SK-N-SH (cell line): ENCODE data around the gene AGAP2. TPM values are rescaled to one million over a fixed set of nuclear protein-coding genes. Genes with fewer than 3 reads are reported as not detected.

ENCODE experiments used
- CTCF ChIA-PET: fragments of 300-600, 350-600 bp; formaldehyde crosslinking; extraction: SDS; loops from one replicate; lab custom pipeline; 2021; lab: Yijun Ruan, JAX
- POLR2A ChIA-PET: fragments of 350-600 bp; sonication (Branson Sonifier 250); formaldehyde crosslinking; extraction: SDS; loops from one replicate; lab custom pipeline; 2020; ENCODE audit warnings: antibody characterized with exemption, inconsistent platforms; lab: Yijun Ruan, JAX
- DNase-seq: peaks from one replicate; pipeline ENCODE4 v3.0.0; 2012
- H2AFZ ChIP-seq: fragments of 200-600 bp; sonication (generic); 2 replicates; pipeline ENCODE4 v1.8.1; 2016; ENCODE audit warnings: antibody characterized with exemption, mild to moderate bottlenecking, low read depth
- H3F3A ChIP-seq: fragments of 200-600 bp; sonication (generic); replicated peaks from 2 replicates; pipeline ENCODE3; 2016; ENCODE audit warnings: antibody characterized with exemption, mild to moderate bottlenecking; ENCODE audit not compliant: insufficient read depth
- H3K27ac ChIP-seq, 2 experiments: fragments of 200-500 bp in 1 of 2; fragments of 200-600 bp in 1 of 2; sonication (Bioruptor generic) in 1 of 2; sonication (generic), shearing (Covaris generic) in 1 of 2; 2 replicates each; pipeline versions ENCODE4 v1.5.1 to v1.6.1; 2014 to 2016; ENCODE audit warnings: low read depth in 2 of 2, inconsistent platforms in 1 of 2, low read length in 1 of 2, mild to moderate bottlenecking in 1 of 2, mixed read lengths in 1 of 2
- H3K27me3 ChIP-seq: fragments of 200-600 bp; sonication (generic), shearing (Covaris generic); 2 replicates; pipeline ENCODE4 v1.6.1; 2016; ENCODE audit warnings: mixed run types; ENCODE audit not compliant: insufficient read depth
- H3K36me3 ChIP-seq, 2 experiments: fragments of 200-500 bp in 1 of 2; fragments of 200-600 bp in 1 of 2; sonication (Bioruptor generic) in 1 of 2; sonication (generic) in 1 of 2; replicated peaks in 1 of 2; 2 replicates each; pipeline versions ENCODE3 to v1.5.1; 2014 to 2016; ENCODE audit warnings: low read length in 1 of 2, mild to moderate bottlenecking in 1 of 2; ENCODE audit not compliant: insufficient read depth in 2 of 2, control insufficient read depth in 1 of 2
- H3K4me1 ChIP-seq, 2 experiments: fragments of 200-500 bp in 1 of 2; fragments of 200-600 bp in 1 of 2; sonication (Bioruptor generic) in 1 of 2; sonication (generic), shearing (Covaris generic) in 1 of 2; 2 replicates each; pipeline versions ENCODE4 v1.5.1 to v1.6.1; 2014 to 2016; ENCODE audit warnings: low read depth in 1 of 2, low read length in 1 of 2, mixed run types in 1 of 2; ENCODE audit not compliant: insufficient read depth in 2 of 2, control insufficient read depth in 1 of 2
- H3K4me2 ChIP-seq: fragments of 200-600 bp; sonication (generic), shearing (Covaris generic); 2 replicates; pipeline ENCODE4 v1.6.1; 2017; ENCODE audit warnings: mixed run types
- H3K4me3 ChIP-seq, 2 experiments: fragments of 200-500 bp in 1 of 2; fragments of 200-600 bp in 1 of 2; sonication (Bioruptor generic) in 1 of 2; sonication (generic), shearing (Covaris generic) in 1 of 2; 2 replicates each; pipeline versions ENCODE4 v1.5.1 to v1.8.1; 2014 to 2016; ENCODE audit warnings: low read depth in 2 of 2, inconsistent platforms in 1 of 2, low read length in 1 of 2, mild to moderate bottlenecking in 1 of 2, mixed read lengths in 1 of 2, moderate library complexity in 1 of 2
- H3K79me2 ChIP-seq: fragments of 200-600 bp; sonication (generic); 2 replicates; pipeline ENCODE4 v1.8.1; 2017; ENCODE audit warnings: mild to moderate bottlenecking; ENCODE audit not compliant: insufficient read depth
- H3K9ac ChIP-seq: fragments of 200-600 bp; sonication (generic); 2 replicates; pipeline ENCODE4 v1.6.1; 2017; ENCODE audit warnings: mixed run types
- H3K9me2 ChIP-seq: fragments of 200-600 bp; sonication (generic); 2 replicates; pipeline ENCODE4 v1.6.1; 2017; ENCODE audit warnings: mixed run types
- H3K9me3 ChIP-seq: fragments of 200-600 bp; sonication (generic); 2 replicates; pipeline ENCODE4 v1.6.1; 2017; ENCODE audit warnings: mixed run types, mild to moderate bottlenecking, moderate library complexity
- H4K20me1 ChIP-seq: fragments of 200-600 bp; sonication (generic); 2 replicates; pipeline ENCODE4 v1.6.1; 2017; ENCODE audit warnings: mild to moderate bottlenecking, mixed run types; ENCODE audit not compliant: insufficient read depth
- CHD2 ChIP-seq: fragments of 150-350 bp; IDR thresholded peaks from 2 replicates; pipeline ENCODE4 v1.6.1; 2018; ENCODE audit warnings: low read length; ENCODE audit not compliant: partially characterized antibody
- ELF1 ChIP-seq: IDR thresholded peaks from 2 replicates; pipeline ENCODE4 v1.4.0; 2012
- EP300 ChIP-seq, 2 experiments: IDR thresholded peaks; 2 replicates each; pipeline versions ENCODE4 v1.4.0 to v1.6.1; 2012; ENCODE audit warnings: borderline replicate concordance in 1 of 2, low read depth in 1 of 2, low read length in 1 of 2
- EZH2phosphoT487 ChIP-seq: fragments of 200-600 bp; sonication (generic); IDR thresholded peaks from 2 replicates; pipeline ENCODE4 v1.6.1; 2017; ENCODE audit warnings: low read depth, mixed run types, mild to moderate bottlenecking, antibody characterized with exemption, moderate library complexity, borderline replicate concordance
- FOSL2 ChIP-seq: IDR thresholded peaks from 2 replicates; pipeline ENCODE4 v1.4.0; 2012; ENCODE audit warnings: low read depth, mild to moderate bottlenecking, moderate library complexity, borderline replicate concordance
- FOXJ3 ChIP-seq: sonication (generic); formaldehyde crosslinking; IDR thresholded peaks from 2 replicates; pipeline ENCODE4 v1.5.1; 2020; ENCODE audit warnings: mild to moderate bottlenecking, missing genetic modification reagents
- FOXM1 ChIP-seq: IDR thresholded peaks from 2 replicates; pipeline ENCODE4 v1.4.0; 2012; ENCODE audit warnings: low read depth, mild to moderate bottlenecking
- GATA2 ChIP-seq: sonication (generic); formaldehyde crosslinking; IDR thresholded peaks from 2 replicates; pipeline ENCODE4 v1.5.0; 2020; ENCODE audit warnings: mild to moderate bottlenecking, missing genetic modification reagents
- JUND ChIP-seq: IDR thresholded peaks from 2 replicates; pipeline ENCODE4 v1.4.0; 2012
- MEF2A ChIP-seq: IDR thresholded peaks from 2 replicates; pipeline ENCODE4 v1.4.0; 2012; ENCODE audit warnings: low read depth, borderline replicate concordance
- MXI1 ChIP-seq: IDR thresholded peaks from 2 replicates; pipeline ENCODE4 v1.6.1; 2012; ENCODE audit warnings: mild to moderate bottlenecking, low read depth, low read length, improper control_type of control experiment
- NFIC ChIP-seq: IDR thresholded peaks from 2 replicates; pipeline ENCODE4 v1.4.0; 2012; ENCODE audit warnings: borderline replicate concordance
- NRF1 ChIP-seq: IDR thresholded peaks from 2 replicates; pipeline ENCODE4 v1.6.1; 2012; ENCODE audit warnings: low read depth, mild to moderate bottlenecking, low read length
- POLR2AphosphoS5 ChIP-seq: IDR thresholded peaks from 2 replicates; pipeline ENCODE4 v1.6.1; 2012; ENCODE audit warnings: low read depth, low read length
- RAD21 ChIP-seq: IDR thresholded peaks from 2 replicates; pipeline ENCODE4 v1.6.1; 2012; ENCODE audit warnings: mild to moderate bottlenecking, low read length
- RCOR1 ChIP-seq: fragments of 150-350 bp; IDR thresholded peaks from 2 replicates; pipeline ENCODE4 v1.6.1; 2017; ENCODE audit warnings: antibody characterized with exemption, low read length
- RFX5 ChIP-seq: IDR thresholded peaks from 2 replicates; pipeline ENCODE4 v1.6.1; 2012; ENCODE audit warnings: mild to moderate bottlenecking, improper control_type of control experiment, low read length
- SIN3A ChIP-seq: IDR thresholded peaks from 2 replicates; pipeline ENCODE4 v1.6.1; 2012; ENCODE audit warnings: low read depth, mild to moderate bottlenecking, low read length, moderate library complexity, borderline replicate concordance
- SMC3 ChIP-seq: IDR thresholded peaks from 2 replicates; pipeline ENCODE4 v1.6.1; 2012; ENCODE audit warnings: low read depth, low read length, improper control_type of control experiment
- TCF12 ChIP-seq: IDR thresholded peaks from 2 replicates; pipeline ENCODE4 v1.4.0; 2012
- TEAD4 ChIP-seq: IDR thresholded peaks from 2 replicates; pipeline ENCODE4 v1.4.0; 2012; ENCODE audit warnings: mild to moderate bottlenecking, borderline replicate concordance; ENCODE audit not compliant: insufficient read depth
- YY1 ChIP-seq: IDR thresholded peaks from 2 replicates; pipeline ENCODE4 v1.4.0; 2012; ENCODE audit warnings: low read depth, mild to moderate bottlenecking
- WGBS: methylation state at CpG from one replicate; pipeline ENCODE4 v1.1.6; 2017; ENCODE audit warnings: low lambda C conversion rate; 5-methylcytosine and 5-hydroxymethylcytosine counted together
- polyA plus RNA-seq, 3 experiments: library from polyadenylated mRNA; depleted of rRNA; stranded (reverse); fragments of >200 nt; gene quantifications; 2 replicates each; pipeline ENCODE4 v1.2.3, GENCODE V29; 2012
- TF ChIP-seq, protein P1 (sequence below): IDR thresholded peaks from 2 replicates; pipeline ENCODE4 v1.4.0; 2012; ENCODE audit warnings: low read depth
- TF ChIP-seq, protein P2 (sequence below): IDR thresholded peaks from 2 replicates; pipeline ENCODE4 v1.4.0; 2012; ENCODE audit warnings: low read depth, borderline replicate concordance
- TF ChIP-seq, protein P3 (sequence below): IDR thresholded peaks from 2 replicates; pipeline ENCODE4; 2012
- TF ChIP-seq, protein P4 (sequence below): fragments of 200-600 bp; sonication (generic); IDR thresholded peaks from 2 replicates; pipeline ENCODE4 v1.6.1; 2017; ENCODE audit warnings: antibody characterized with exemption, mild to moderate bottlenecking, moderate library complexity
- TF ChIP-seq, protein P5 (sequence below): fragments of 150-350 bp; IDR thresholded peaks from 2 replicates; pipeline ENCODE4 v1.6.1; 2016; ENCODE audit warnings: mild to moderate bottlenecking, low read depth, low read length
- TF ChIP-seq, protein P6 (sequence below): fragments of 150-350 bp; IDR thresholded peaks from 2 replicates; pipeline ENCODE4 v1.6.1; 2017; ENCODE audit warnings: antibody characterized with exemption, low read length, low read depth, borderline replicate concordance

The AGAP2 gene
- polyA plus RNA-seq, 1 of the 3 experiments (the other 2 are of a cell fraction): 5.2 TPM

DNA sequence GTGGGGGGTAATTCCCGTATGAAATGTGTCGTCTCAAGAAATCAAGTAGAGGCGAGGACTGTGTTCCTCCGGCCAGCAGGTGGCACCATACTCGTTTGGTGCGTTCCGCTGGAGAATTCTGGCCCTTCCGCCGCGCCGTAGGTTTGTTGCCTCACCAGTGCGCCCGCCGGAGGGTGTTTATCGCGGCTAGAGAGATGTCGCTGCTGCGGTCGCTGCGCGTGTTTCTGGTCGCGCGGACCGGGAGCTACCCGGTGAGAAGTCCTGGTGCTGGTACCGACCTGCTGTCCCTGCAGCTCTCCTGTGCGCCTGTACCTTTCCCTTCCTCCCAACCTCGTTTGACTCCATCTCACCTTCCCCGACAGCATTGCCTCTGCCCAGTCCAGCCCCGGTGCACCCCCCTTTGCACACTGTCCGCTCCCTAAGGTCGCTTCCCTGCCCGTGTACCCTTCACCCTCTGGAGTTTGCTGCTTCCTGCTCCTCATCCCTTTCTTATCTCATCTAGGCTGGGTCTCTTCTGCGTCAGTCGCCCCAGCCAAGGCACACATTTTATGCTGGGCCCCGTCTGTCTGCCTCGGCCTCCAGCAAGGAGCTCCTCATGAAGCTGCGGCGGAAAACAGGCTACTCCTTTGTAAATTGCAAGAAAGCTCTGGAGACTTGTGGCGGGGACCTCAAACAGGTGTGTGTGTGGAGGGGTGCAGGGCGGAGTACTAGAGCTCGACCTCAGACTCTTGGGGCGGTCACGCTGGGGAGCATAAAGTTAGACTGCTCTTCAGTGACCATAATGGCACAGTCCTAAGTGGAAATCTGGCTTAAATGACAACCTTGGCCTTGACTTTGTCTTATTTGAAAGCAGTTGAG lies 44.3 kb upstream of the AGAP2 start, which contains the start of gene TSFM:
TSS of gene TSFM (plus strand) at position 180 of the 858 bp plus-strand sequence. CDS start at position 195, 15 bp downstream.
- Histone ChIP-seq H2AFZ (peak within 1 kb of the TSS; percentile 45; the same call in 1 of the 2 replicates), H3K4me1 (peaks cover 0 to 5% of the 10 kb centered on the region in 2 experiments; a peak in 1 of 4 replicates), H3K79me2 (peaks cover 35% of the 10 kb centered on the region), H3K9me2 (no peaks in the 10 kb centered on the region), H3K9ac (peak within 1 kb of the TSS; percentile 74), H3K4me3 (peak within 1 kb of the TSS; percentile 82 to 93), H3K9me3 (no peaks in the 10 kb centered on the region), H3K4me2 (peak within 1 kb of the TSS; percentile 92), H4K20me1 (no peaks in the 10 kb centered on the region), H3F3A (peaks cover 18% of the 10 kb centered on the region), H3K36me3 (peaks cover 24 to 35% of the 10 kb centered on the region in 2 experiments), H3K27ac (peak within 1 kb of the TSS in 1 of 2 experiments; percentile 65; a peak in 2 of 4 replicates), H3K27me3 (no peaks in the 10 kb centered on the region)
- POLR2A ChIA-PET: no interaction called here
- CTCF ChIA-PET: interaction anchor here (0.6 to 2.0 kb wide), 24 partner anchors 9 to 1360 kb away, joined by 3 to 17 read pairs (median 4); partner anchors contain the start of genes CDK4, EEF1AKMT3 and METTL1
- peak; percentile 85 for DNase-seq
- WGBS: 2% methylated on average over 42 of the region's 45 CpGs
- TF ChIP-seq EP300 (IDR thresholded peaks at IDR 0.05; ENCODE audit: borderline replicate concordance in 1 of 2, low read depth in 1 of 2, low read length in 1 of 2) (no peak), GATA2 (CRISPR knock-in tag) (no peak), POLR2AphosphoS5 (peak; percentile 92), FOXJ3 (CRISPR knock-in tag) (peak; percentile 43; the same call in 1 of the 2 replicates), TCF12 (peak; percentile 40; the same call in 1 of the 2 replicates), NFIC (no peak), RAD21 (peak; percentile 35; the same call in 1 of the 2 replicates), SIN3A (peak; percentile 92), MXI1 (peak; percentile 93), FOSL2 (peak; percentile 2; the same call in 1 of the 2 replicates), FOXM1 (no peak), NRF1 (no peak), RCOR1 (no peak), RFX5 (no peak), CHD2 (peak; percentile 86), TEAD4 (no peak), EZH2phosphoT487 (no peak), SMC3 (peak; percentile 47), JUND (no peak; the same call in 1 of the 2 replicates), YY1 (peak; percentile 73), MEF2A (no peak), ELF1 (peak; percentile 80; the same call in 1 of the 2 replicates)
- TF ChIP-seq, protein P1, sequence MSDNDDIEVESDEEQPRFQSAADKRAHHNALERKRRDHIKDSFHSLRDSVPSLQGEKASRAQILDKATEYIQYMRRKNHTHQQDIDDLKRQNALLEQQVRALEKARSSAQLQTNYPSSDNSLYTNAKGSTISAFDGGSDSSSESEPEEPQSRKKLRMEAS: peak; percentile 88
- TF ChIP-seq, protein P2, sequence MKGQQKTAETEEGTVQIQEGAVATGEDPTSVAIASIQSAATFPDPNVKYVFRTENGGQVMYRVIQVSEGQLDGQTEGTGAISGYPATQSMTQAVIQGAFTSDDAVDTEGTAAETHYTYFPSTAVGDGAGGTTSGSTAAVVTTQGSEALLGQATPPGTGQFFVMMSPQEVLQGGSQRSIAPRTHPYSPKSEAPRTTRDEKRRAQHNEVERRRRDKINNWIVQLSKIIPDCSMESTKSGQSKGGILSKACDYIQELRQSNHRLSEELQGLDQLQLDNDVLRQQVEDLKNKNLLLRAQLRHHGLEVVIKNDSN: no peak
- TF ChIP-seq, protein P3, sequence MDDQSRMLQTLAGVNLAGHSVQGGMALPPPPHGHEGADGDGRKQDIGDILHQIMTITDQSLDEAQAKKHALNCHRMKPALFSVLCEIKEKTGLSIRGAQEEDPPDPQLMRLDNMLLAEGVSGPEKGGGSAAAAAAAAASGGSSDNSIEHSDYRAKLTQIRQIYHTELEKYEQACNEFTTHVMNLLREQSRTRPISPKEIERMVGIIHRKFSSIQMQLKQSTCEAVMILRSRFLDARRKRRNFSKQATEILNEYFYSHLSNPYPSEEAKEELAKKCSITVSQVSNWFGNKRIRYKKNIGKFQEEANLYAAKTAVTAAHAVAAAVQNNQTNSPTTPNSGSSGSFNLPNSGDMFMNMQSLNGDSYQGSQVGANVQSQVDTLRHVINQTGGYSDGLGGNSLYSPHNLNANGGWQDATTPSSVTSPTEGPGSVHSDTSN: peak; percentile 37; the same call in 1 of the 2 replicates
- TF ChIP-seq, protein P4, sequence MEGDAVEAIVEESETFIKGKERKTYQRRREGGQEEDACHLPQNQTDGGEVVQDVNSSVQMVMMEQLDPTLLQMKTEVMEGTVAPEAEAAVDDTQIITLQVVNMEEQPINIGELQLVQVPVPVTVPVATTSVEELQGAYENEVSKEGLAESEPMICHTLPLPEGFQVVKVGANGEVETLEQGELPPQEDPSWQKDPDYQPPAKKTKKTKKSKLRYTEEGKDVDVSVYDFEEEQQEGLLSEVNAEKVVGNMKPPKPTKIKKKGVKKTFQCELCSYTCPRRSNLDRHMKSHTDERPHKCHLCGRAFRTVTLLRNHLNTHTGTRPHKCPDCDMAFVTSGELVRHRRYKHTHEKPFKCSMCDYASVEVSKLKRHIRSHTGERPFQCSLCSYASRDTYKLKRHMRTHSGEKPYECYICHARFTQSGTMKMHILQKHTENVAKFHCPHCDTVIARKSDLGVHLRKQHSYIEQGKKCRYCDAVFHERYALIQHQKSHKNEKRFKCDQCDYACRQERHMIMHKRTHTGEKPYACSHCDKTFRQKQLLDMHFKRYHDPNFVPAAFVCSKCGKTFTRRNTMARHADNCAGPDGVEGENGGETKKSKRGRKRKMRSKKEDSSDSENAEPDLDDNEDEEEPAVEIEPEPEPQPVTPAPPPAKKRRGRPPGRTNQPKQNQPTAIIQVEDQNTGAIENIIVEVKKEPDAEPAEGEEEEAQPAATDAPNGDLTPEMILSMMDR: peak; percentile 95
- TF ChIP-seq, protein P5, sequence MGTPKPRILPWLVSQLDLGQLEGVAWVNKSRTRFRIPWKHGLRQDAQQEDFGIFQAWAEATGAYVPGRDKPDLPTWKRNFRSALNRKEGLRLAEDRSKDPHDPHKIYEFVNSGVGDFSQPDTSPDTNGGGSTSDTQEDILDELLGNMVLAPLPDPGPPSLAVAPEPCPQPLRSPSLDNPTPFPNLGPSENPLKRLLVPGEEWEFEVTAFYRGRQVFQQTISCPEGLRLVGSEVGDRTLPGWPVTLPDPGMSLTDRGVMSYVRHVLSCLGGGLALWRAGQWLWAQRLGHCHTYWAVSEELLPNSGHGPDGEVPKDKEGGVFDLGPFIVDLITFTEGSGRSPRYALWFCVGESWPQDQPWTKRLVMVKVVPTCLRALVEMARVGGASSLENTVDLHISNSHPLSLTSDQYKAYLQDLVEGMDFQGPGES: no peak
- TF ChIP-seq, protein P6, sequence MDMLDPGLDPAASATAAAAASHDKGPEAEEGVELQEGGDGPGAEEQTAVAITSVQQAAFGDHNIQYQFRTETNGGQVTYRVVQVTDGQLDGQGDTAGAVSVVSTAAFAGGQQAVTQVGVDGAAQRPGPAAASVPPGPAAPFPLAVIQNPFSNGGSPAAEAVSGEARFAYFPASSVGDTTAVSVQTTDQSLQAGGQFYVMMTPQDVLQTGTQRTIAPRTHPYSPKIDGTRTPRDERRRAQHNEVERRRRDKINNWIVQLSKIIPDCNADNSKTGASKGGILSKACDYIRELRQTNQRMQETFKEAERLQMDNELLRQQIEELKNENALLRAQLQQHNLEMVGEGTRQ: no peak
